ENCODE measurements around the gene RPS14. TPM values are rescaled to one million over a fixed set of nuclear protein-coding genes. Genes with fewer than 3 reads are reported as not detected.

The RPS14 gene
- polyA plus RNA-seq, 1 of the 3 experiments (the other 2 are of a cell fraction), result 10,227 TPM

DNA sequence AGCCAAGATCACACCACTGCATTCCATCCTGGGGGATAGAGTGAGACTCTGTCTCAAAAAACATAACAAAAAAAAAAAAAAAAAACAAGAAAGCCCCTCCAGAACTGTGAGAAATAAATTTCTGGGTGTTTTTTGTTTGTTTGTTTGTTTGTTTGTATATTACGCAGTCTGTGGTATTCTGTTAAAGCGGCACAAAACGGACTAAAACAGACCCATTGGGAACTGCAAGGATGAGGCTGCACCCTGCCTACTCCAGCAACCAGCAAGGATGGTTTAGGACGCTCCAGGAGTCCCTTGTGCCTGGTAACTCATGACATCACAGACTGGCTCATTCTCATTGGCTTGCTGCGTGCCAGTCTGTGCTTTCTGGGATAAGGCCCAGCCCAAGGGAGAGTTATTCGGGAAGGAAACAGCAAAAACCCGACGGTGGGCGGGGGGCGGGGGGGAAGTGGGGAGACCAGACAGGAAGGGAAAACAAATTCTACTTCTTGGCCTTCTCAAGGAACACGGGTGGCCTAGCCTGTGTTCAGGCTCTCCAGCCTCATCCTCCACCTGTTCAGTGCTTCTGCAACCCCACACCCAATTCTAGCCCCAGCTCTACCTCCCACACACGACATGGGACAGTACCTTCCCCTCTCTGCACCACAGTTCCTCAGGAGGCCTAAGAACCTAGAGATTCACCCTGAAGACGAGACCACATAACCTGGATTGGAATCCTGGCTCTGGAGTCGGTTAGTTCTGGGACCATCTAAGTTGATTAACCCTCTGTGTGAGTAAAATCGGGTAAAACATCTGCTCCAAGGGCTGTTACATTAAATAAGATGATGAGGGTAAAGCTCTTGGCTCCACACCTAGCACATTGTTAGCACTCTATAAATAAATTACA, 39.7 kb downstream of the RPS14 start:
- Histone ChIP-seq H4K20me1 (ENCODE audit: insufficient read depth) (no peaks in the 10 kb centered on the region), H3K9me2 (no peaks in the 10 kb centered on the region), H3K27me3 (ENCODE audit: insufficient read depth) (no peaks in the 10 kb centered on the region), H3K27ac (ENCODE audit: low read depth in 2 of 2, low read length in 1 of 2) (peak overlapping the region in 1 of 2 experiments; percentile 84; a peak in 2 of 4 replicates), H3K4me1 (ENCODE audit: control insufficient read depth in 1 of 2, insufficient read depth in 2 of 2, low read depth in 1 of 2, low read length in 1 of 2) (peaks cover 4 to 8% of the 10 kb centered on the region in 2 experiments; a peak in 3 of 4 replicates), H3K36me3 (replicated peaks in 1 of 2; ENCODE audit: control insufficient read depth in 1 of 2, insufficient read depth in 2 of 2, low read length in 1 of 2) (no peaks in the 10 kb centered on the region), H3K4me3 (ENCODE audit: low read depth in 2 of 2, low read length in 1 of 2) (peak overlapping the region in 1 of 2 experiments; percentile 20; a peak in 1 of 4 replicates), H3K9me3 (no peaks in the 10 kb centered on the region), H3F3A (replicated peaks; ENCODE audit: insufficient read depth) (peaks cover 8% of the 10 kb centered on the region), H2AFZ (ENCODE audit: low read depth) (peak overlapping the region; percentile 83), H3K4me2 (peak overlapping the region; percentile 56), H3K79me2 (ENCODE audit: insufficient read depth) (no peaks in the 10 kb centered on the region), H3K9ac (no peak overlapping the region)
- DNase-seq, result peak; percentile 91
- TF ChIP-seq NFIC (IDR thresholded peaks at IDR 0.05; ENCODE audit: borderline replicate concordance) (no peak), RFX5 (IDR thresholded peaks at IDR 0.05; ENCODE audit: low read length) (peak; percentile 99), CHD2 (IDR thresholded peaks at IDR 0.05; ENCODE audit: low read length, partially characterized antibody) (peak; percentile 58), NRF1 (IDR thresholded peaks at IDR 0.05; ENCODE audit: low read depth, low read length) (no peak)
- TF ChIP-seq, protein P1, sequence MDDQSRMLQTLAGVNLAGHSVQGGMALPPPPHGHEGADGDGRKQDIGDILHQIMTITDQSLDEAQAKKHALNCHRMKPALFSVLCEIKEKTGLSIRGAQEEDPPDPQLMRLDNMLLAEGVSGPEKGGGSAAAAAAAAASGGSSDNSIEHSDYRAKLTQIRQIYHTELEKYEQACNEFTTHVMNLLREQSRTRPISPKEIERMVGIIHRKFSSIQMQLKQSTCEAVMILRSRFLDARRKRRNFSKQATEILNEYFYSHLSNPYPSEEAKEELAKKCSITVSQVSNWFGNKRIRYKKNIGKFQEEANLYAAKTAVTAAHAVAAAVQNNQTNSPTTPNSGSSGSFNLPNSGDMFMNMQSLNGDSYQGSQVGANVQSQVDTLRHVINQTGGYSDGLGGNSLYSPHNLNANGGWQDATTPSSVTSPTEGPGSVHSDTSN (IDR thresholded peaks at IDR 0.05), result peak; percentile 61
- ChIA-PET CTCF (interaction anchor here (0.7 to 1.4 kb wide), 5 partner anchors 24 to 215 kb away, joined by 3 to 5 read pairs (median 3); no protein-coding TSS in a partner anchor), POLR2A (interaction anchor here (0.5 to 1.7 kb wide), 4 partner anchors 8 to 44 kb away, joined by 3 to 6 read pairs (median 6); partner anchors contain the start of gene RPS14)
- WGBS (ENCODE audit: low lambda C conversion rate), result 11% methylated on average over 13 of the region's 15 CpGs

DNA sequence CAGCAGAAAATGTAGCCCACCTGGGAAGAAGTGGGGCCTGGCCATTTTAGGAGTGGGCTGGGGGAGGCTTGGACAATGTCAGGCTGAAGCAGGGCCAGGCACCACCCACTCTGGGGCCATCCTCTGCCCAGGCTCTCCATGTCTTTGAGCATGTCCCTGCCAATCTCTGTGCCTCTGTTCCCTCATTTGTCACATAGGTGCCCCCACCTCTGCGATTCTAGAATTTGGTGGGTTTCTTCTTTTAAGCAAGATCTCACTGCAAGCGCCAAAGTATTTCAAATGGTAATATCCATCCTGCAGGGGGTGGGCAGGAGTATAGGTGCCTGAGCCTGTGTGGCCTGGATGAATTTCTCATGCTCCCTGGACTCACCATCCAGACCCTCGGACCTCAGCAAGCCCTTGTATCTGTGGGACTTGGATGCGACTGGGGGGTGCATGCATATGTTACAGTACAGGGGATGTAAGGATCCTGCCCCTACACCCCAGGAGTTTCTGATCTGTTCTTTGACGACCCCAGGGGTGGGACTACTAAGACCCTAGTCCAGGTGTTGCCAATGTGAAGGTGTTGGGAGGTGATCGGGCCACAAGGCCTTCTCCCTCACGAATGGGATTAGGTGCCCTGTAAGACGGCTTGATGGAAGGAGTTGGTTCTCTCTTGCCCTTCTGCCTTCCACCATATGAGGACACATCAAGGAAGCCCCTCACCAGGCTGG, 41.2 kb downstream of the RPS14 start:
- Histone ChIP-seq H3K4me1 (ENCODE audit: control insufficient read depth in 1 of 2, insufficient read depth in 2 of 2, low read depth in 1 of 2, low read length in 1 of 2) (peaks cover 4 to 8% of the 10 kb centered on the region in 2 experiments; a peak in 3 of 4 replicates), H3K79me2 (ENCODE audit: insufficient read depth) (no peaks in the 10 kb centered on the region), H3K27ac (ENCODE audit: low read depth in 2 of 2, low read length in 1 of 2) (no peak overlapping the region), H4K20me1 (ENCODE audit: insufficient read depth) (no peaks in the 10 kb centered on the region), H3K27me3 (ENCODE audit: insufficient read depth) (no peaks in the 10 kb centered on the region), H3K9ac (no peak overlapping the region), H3K4me3 (ENCODE audit: low read depth in 2 of 2, low read length in 1 of 2) (no peak overlapping the region), H2AFZ (ENCODE audit: low read depth) (no peak overlapping the region), H3K4me2 (no peak overlapping the region), H3K36me3 (replicated peaks in 1 of 2; ENCODE audit: control insufficient read depth in 1 of 2, insufficient read depth in 2 of 2, low read length in 1 of 2) (no peaks in the 10 kb centered on the region), H3F3A (replicated peaks; ENCODE audit: insufficient read depth) (peaks cover 10% of the 10 kb centered on the region), H3K9me3 (no peaks in the 10 kb centered on the region), H3K9me2 (no peaks in the 10 kb centered on the region)
- DNase-seq, result no peak
- WGBS (ENCODE audit: low lambda C conversion rate), result 81% methylated on average over 8 of the region's 8 CpGs
- CTCF ChIA-PET, result no interaction called here
- TF ChIP-seq RCOR1 (IDR thresholded peaks at IDR 0.05; ENCODE audit: low read length) (no peak), TCF12 (IDR thresholded peaks at IDR 0.05) (no peak), RXRA (IDR thresholded peaks at IDR 0.05; ENCODE audit: borderline replicate concordance, low read depth) (no peak), TAF1 (IDR thresholded peaks at IDR 0.05; ENCODE audit: borderline replicate concordance, low read depth, low read length) (no peak), YY1 (IDR thresholded peaks at IDR 0.05; ENCODE audit: low read depth) (no peak), GABPA (IDR thresholded peaks at IDR 0.05; ENCODE audit: low read depth) (no peak), FOSL2 (IDR thresholded peaks at IDR 0.05; ENCODE audit: borderline replicate concordance, low read depth) (no peak), EP300 (IDR thresholded peaks at IDR 0.05; ENCODE audit: borderline replicate concordance in 1 of 2, low read depth in 1 of 2, low read length in 1 of 2) (no peak), RAD21 (IDR thresholded peaks at IDR 0.05; ENCODE audit: low read length) (no peak), GATA2 (CRISPR knock-in tag; IDR thresholded peaks at IDR 0.05) (no peak), FOXJ3 (CRISPR knock-in tag; IDR thresholded peaks at IDR 0.05) (no peak)
- TF ChIP-seq, protein P2, sequence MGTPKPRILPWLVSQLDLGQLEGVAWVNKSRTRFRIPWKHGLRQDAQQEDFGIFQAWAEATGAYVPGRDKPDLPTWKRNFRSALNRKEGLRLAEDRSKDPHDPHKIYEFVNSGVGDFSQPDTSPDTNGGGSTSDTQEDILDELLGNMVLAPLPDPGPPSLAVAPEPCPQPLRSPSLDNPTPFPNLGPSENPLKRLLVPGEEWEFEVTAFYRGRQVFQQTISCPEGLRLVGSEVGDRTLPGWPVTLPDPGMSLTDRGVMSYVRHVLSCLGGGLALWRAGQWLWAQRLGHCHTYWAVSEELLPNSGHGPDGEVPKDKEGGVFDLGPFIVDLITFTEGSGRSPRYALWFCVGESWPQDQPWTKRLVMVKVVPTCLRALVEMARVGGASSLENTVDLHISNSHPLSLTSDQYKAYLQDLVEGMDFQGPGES (IDR thresholded peaks at IDR 0.05; ENCODE audit: low read depth, low read length), result no peak
- TF ChIP-seq, protein P3, sequence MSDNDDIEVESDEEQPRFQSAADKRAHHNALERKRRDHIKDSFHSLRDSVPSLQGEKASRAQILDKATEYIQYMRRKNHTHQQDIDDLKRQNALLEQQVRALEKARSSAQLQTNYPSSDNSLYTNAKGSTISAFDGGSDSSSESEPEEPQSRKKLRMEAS (IDR thresholded peaks at IDR 0.05; ENCODE audit: low read depth), result no peak
- POLR2A ChIA-PET, result no interaction called here

Measured in SK-N-SH (cell line).